Measurements from ENCODE around the gene ASB2. TPM values are rescaled to one million over a fixed set of nuclear protein-coding genes. Genes with fewer than 3 reads are reported as not detected.

Gene ASB2
- polyA plus RNA-seq, 1 experiment, result 1.6 TPM

DNA sequence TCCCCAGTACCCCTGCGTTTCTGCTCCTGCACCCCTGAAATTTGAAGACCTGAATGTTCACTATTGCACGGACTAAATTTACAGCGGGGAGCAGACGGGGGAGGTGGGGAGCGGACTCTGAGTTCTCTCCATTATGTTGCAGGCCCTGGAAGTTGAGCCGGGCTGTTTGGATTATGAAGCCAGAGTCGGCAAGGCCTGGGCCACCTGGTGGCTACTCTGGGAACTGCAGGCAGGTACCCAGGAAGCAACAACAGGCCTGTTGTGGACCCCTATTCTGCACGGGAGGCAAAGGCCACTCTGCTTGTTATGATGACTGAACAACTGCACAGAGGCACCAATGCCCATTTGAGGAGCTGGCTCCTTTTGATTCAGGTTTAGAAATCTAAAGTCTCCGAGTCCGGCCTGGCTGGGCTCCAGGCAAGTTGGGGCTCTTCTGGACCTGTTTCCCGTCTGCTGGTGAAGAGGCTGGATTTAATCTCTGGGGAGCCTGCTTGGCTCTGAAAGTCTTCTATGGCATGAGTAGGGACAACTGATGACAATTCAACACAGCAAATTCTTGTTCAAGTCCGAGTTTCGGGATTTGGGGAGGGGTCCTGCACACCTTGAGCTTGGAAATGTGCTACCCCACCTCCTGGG, 83.3 kb downstream of the ASB2 start:
- Histone ChIP-seq H3K4me3 (ENCODE audit: low read depth, low read length) (no peak overlapping the region), H3K27me3 (ENCODE audit: control insufficient read depth, insufficient read depth, low read length) (peaks cover 24% of the 10 kb centered on the region), H3K9me3 (ENCODE audit: control insufficient read depth, insufficient read depth, low read length) (no peaks in the 10 kb centered on the region), H3K27ac (ENCODE audit: low read depth, low read length) (no peak overlapping the region)
- POLR2A ChIA-PET, result no interaction called here
- DNase-seq (ENCODE audit: low read depth, low spot score), result peak; percentile 20
- CTCF ChIA-PET, result interaction anchor here (0.6 to 2.4 kb wide), 11 partner anchors 9 to 243 kb away, joined by 3 to 20 read pairs (median 4); no protein-coding TSS in a partner anchor
- TF ChIP-seq CTCF (IDR thresholded peaks at IDR 0.05; ENCODE audit: low read depth, low read length), result peak; percentile 100

GRCh38 chr14:93892505-93892839, 83.9 kb downstream of the ASB2 start:
- DNase-seq (ENCODE audit: low read depth, low spot score), result no peak
- Histone ChIP-seq H3K9me3 (ENCODE audit: control insufficient read depth, insufficient read depth, low read length) (no peaks in the 10 kb centered on the region), H3K4me3 (ENCODE audit: low read depth, low read length) (no peak overlapping the region), H3K27ac (ENCODE audit: low read depth, low read length) (no peak overlapping the region), H3K27me3 (ENCODE audit: control insufficient read depth, insufficient read depth, low read length) (peaks cover 24% of the 10 kb centered on the region)
- POLR2A ChIA-PET, result no interaction called here
- CTCF ChIA-PET, result interaction anchor here (0.7 to 2.4 kb wide), 6 partner anchors 10 to 244 kb away, joined by 4 to 20 read pairs (median 4); no protein-coding TSS in a partner anchor
- TF ChIP-seq CTCF (IDR thresholded peaks at IDR 0.05; ENCODE audit: low read depth, low read length), result no peak

DNA sequence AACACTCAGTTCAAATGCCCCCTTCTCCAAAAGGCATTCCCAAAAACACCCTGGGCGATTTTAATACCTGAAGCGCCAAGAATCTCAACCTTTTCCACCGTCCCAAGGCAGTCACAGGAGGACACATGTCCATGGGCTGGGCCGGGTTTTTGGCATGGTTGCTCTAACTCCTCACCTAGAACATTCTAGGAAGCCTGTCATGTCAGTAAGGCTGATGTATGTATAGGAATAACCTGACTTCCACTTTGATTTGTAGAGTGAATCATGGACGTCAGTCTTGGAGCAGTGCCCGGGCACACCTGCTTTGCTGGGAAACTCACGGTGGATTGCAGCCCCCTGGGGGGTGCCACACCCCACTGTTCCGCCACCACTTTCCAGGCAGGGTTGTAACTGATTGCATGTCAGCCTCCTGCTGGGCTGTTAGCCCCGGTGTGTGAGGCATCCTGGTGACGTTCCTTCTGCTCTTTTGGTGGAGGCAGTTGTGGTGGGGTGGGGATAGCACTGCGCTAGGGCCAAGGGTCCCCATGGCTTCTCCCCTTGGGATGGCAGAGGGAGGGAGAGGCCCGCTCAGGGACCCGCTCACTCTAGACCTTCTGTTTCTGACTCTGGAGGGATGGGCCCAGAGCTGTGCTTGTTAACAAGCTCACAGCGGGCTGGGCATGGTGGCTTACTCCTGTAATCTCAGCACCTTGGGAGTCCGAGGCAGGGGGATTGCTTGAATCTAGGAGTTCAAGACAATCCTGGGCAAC, 84.4 kb downstream of the ASB2 start:
- ChIA-PET POLR2A (no interaction called here), CTCF (interaction anchor here (0.7 to 2.4 kb wide), 5 partner anchors 9 to 245 kb away, joined by 3 to 20 read pairs (median 4); no protein-coding TSS in a partner anchor)
- no peaks in the 10 kb centered on the region for H3K9me3 ChIP-seq (ENCODE audit: control insufficient read depth, insufficient read depth, low read length)
- peaks cover 22% of the 10 kb centered on the region for H3K27me3 ChIP-seq (ENCODE audit: control insufficient read depth, insufficient read depth, low read length)
- H3K4me3 ChIP-seq (ENCODE audit: low read depth, low read length), result no peak overlapping the region
- DNase-seq (ENCODE audit: low read depth, low spot score), result no peak
- H3K27ac ChIP-seq (ENCODE audit: low read depth, low read length), result no peak overlapping the region
- no peak for TF ChIP-seq CTCF (IDR thresholded peaks at IDR 0.05; ENCODE audit: low read depth, low read length)

DNA sequence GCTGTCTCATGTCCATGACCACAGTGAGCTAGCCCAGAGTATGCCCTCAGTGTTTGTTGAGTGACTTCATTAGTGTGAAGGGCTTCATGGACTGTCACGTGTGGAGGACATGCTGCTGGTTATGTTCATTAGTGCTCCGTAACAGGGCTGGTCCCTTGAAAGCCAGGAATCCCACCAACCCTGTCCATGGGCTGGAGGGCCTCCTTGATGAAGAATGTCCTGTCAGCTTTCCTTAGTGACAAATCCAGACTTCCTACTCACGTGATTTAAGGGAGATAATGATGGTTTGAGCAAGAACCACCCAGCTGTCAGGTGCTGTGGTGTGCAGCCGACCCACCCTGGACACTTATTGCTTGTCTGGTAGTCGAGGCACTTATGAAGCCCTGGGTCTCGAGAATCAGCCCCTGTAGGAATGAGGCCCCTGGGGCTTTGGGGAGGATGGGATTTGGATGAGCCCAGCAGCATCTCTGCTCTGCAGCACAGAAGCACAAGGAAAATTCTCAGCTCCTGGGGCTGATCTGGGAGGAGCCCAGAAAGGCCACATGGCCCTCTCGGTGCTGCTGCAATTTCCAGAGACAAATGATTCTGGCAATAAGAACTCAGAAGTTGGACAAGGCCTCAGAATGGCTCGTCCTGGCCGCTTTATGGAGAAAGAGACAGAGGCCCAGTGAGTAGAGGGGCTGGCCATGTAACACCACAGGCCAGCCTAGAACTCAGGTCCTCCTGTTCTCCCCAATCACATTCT, 86.5 kb downstream of the ASB2 start:
- ChIA-PET CTCF (interaction anchor here (1.1 kb wide), 1 partner anchor 14 kb away, joined by 3 read pairs; no protein-coding TSS in a partner anchor), POLR2A (no interaction called here)

More for the DNA sequence above, 86.5 kb downstream of the ASB2 start:
- no peak overlapping the region for H3K4me3 ChIP-seq (ENCODE audit: low read depth, low read length)
- no peak for DNase-seq (ENCODE audit: low read depth, low spot score)
- TF ChIP-seq CTCF (IDR thresholded peaks at IDR 0.05; ENCODE audit: low read depth, low read length), result no peak
- peaks cover 20% of the 10 kb centered on the region for H3K27me3 ChIP-seq (ENCODE audit: control insufficient read depth, insufficient read depth, low read length)
- H3K9me3 ChIP-seq (ENCODE audit: control insufficient read depth, insufficient read depth, low read length), result no peaks in the 10 kb centered on the region
- no peak overlapping the region for H3K27ac ChIP-seq (ENCODE audit: low read depth, low read length)

Measured in AG04450 (cell line).